Neural progenitor cell (in vitro differentiated cells): ENCODE results near the gene COL15A1. TPM values are rescaled to one million over a fixed set of nuclear protein-coding genes. Genes with fewer than 3 reads are reported as not detected.

Experiments used
- DNase-seq: peaks from one replicate; pipeline ENCODE4 v3.0.0-alpha.2; 2016; ENCODE audit warnings: low spot score
- H2AFZ ChIP-seq: fragments of 200-600 bp; sonication (generic); replicated peaks from 2 replicates; pipeline ENCODE4 v1.6.1; 2016; ENCODE audit warnings: antibody characterized with exemption
- H3F3A ChIP-seq: fragments of 200-600 bp; sonication (generic); 2 replicates; pipeline ENCODE4 v1.6.1; 2016; ENCODE audit warnings: antibody characterized with exemption, low read depth
- H3K27ac ChIP-seq: fragments of 200-600 bp; sonication (generic); 2 replicates; pipeline ENCODE4 v1.5.1; 2016; ENCODE audit warnings: mild to moderate bottlenecking
- H3K27me3 ChIP-seq: fragments of 200-600 bp; sonication (generic); 2 replicates; pipeline ENCODE4 v1.6.1; 2016; ENCODE audit warnings: mild to moderate bottlenecking, moderate library complexity
- H3K36me3 ChIP-seq: fragments of 200-600 bp; sonication (generic); 2 replicates; pipeline ENCODE4 v1.5.1; 2016
- H3K4me1 ChIP-seq: fragments of 200-600 bp; sonication (generic); 2 replicates; pipeline ENCODE4 v1.6.1; 2016; ENCODE audit warnings: mixed run types
- H3K4me2 ChIP-seq: fragments of 200-600 bp; sonication (generic); 2 replicates; pipeline ENCODE4 v1.6.1; 2016
- H3K4me3 ChIP-seq: fragments of 200-600 bp; sonication (generic); 2 replicates; pipeline ENCODE4 v1.5.1; 2016
- H3K79me2 ChIP-seq: fragments of 200-600 bp; sonication (generic); 2 replicates; pipeline ENCODE4 v1.6.1; 2016; ENCODE audit warnings: low read depth
- H3K9ac ChIP-seq: fragments of 200-600 bp; sonication (generic); 2 replicates; pipeline ENCODE4 v1.6.1; 2016
- H3K9me3 ChIP-seq: fragments of 200-600 bp; sonication (generic); 2 replicates; pipeline ENCODE4 v1.5.1; 2016; ENCODE audit warnings: low read depth
- H4K20me1 ChIP-seq: fragments of 200-600 bp; sonication (generic); 2 replicates; pipeline ENCODE4 v1.6.1; 2016; ENCODE audit warnings: low read depth
- H3K27ac Mint-ChIP-seq: 3 replicates; pipeline ENCODE4 v1.8.0; 2021; ENCODE audit warnings: mixed read lengths
- H3K27me3 Mint-ChIP-seq: 2 replicates; pipeline ENCODE4 v1.8.0; 2022; ENCODE audit warnings: low read depth, mild to moderate bottlenecking, inconsistent platforms, moderate library complexity, mixed read lengths; ENCODE audit not compliant: insufficient read depth
- H3K36me3 Mint-ChIP-seq: 3 replicates; pipeline ENCODE4 v1.8.0; 2021; ENCODE audit warnings: mixed read lengths
- H3K4me1 Mint-ChIP-seq: 3 replicates; pipeline ENCODE4 v1.8.0; 2021; ENCODE audit warnings: mixed read lengths
- H3K4me3 Mint-ChIP-seq: 3 replicates; pipeline ENCODE4 v1.8.0; 2021; ENCODE audit warnings: mild to moderate bottlenecking, moderate library complexity, mixed read lengths
- H3K9me3 Mint-ChIP-seq: 3 replicates; pipeline ENCODE4 v1.8.0; 2020; ENCODE audit warnings: mixed read lengths
- EZH2 ChIP-seq: fragments of 200-600 bp; sonication (generic); IDR thresholded peaks from 2 replicates; pipeline ENCODE4 v1.6.1; 2017; ENCODE audit warnings: antibody characterized with exemption, mild to moderate bottlenecking, moderate library complexity
- EZH2phosphoT487 ChIP-seq: fragments of 200-600 bp; sonication (generic); IDR thresholded peaks from 2 replicates; pipeline ENCODE4 v1.6.1; 2017; ENCODE audit warnings: antibody characterized with exemption
- total RNA-seq: library from RNA; depleted of rRNA; stranded (reverse); fragments of >200 nt; gene quantifications from 2 replicates; pipeline ENCODE4 v1.2.3, GENCODE V29; 2015; ENCODE audit warnings: low replicate concordance
- TF ChIP-seq, protein P1 (sequence below): fragments of 200-600 bp; sonication (generic); IDR thresholded peaks from 2 replicates; pipeline ENCODE4 v1.5.1; 2017; ENCODE audit warnings: antibody characterized with exemption, mild to moderate bottlenecking

The COL15A1 gene
- total RNA-seq, 1 donor from 2014 or later = 3.2 TPM

DNA sequence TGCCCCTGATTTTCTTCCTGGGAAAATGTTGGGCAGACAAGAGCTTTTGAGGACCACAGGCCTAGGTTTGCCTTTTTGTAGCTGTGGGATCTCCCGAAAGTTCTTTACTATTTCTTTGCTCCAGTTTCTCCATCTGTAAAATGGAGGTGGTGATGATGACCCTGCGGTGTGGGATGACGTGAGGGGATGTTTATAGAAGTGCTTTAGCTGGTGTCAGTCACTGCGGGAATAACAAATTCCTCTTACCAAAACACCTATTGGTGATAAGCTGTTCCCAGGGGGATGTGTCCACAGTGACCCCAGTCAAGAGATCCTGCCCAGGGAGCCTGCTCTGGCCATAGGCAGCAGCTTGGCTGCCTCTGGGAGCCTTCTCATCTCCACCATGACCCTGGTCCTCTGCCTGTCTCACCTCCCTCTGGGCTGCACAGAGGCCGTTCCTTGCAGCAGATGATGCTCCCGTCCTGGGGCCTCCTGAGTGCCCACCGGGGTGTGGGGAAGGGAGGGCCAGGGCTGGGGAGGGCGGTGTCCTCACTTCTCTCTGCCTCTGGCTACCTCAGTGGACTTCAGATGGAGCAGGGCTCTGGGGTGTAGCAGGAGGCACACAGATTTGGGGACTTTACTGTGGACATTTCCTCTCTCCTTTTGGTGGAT is 77.2 kb downstream of the COL15A1 start:
- Mint-ChIP-seq H3K9me3 (peaks cover 2% of the 10 kb centered on the region), H3K4me1 (no peaks in the 10 kb centered on the region), H3K36me3 (no peaks in the 10 kb centered on the region), H3K27ac (peak overlapping the region; percentile 64), H3K27me3 (peaks cover 2% of the 10 kb centered on the region), H3K4me3 (no peak overlapping the region)
- Histone ChIP-seq H3K9me3 (no peaks in the 10 kb centered on the region), H3K36me3 (no peaks in the 10 kb centered on the region), H3K27ac (no peak overlapping the region), H2AFZ (no peak overlapping the region), H3K9ac (no peak overlapping the region), H3K4me2 (no peak overlapping the region), H3K4me1 (no peaks in the 10 kb centered on the region), H4K20me1 (no peaks in the 10 kb centered on the region), H3K27me3 (no peaks in the 10 kb centered on the region), H3K79me2 (no peaks in the 10 kb centered on the region), H3K4me3 (no peak overlapping the region), H3F3A (no peaks in the 10 kb centered on the region)
- no peak for DNase-seq
- no peak for TF ChIP-seq EZH2phosphoT487
- TF ChIP-seq, protein P1, sequence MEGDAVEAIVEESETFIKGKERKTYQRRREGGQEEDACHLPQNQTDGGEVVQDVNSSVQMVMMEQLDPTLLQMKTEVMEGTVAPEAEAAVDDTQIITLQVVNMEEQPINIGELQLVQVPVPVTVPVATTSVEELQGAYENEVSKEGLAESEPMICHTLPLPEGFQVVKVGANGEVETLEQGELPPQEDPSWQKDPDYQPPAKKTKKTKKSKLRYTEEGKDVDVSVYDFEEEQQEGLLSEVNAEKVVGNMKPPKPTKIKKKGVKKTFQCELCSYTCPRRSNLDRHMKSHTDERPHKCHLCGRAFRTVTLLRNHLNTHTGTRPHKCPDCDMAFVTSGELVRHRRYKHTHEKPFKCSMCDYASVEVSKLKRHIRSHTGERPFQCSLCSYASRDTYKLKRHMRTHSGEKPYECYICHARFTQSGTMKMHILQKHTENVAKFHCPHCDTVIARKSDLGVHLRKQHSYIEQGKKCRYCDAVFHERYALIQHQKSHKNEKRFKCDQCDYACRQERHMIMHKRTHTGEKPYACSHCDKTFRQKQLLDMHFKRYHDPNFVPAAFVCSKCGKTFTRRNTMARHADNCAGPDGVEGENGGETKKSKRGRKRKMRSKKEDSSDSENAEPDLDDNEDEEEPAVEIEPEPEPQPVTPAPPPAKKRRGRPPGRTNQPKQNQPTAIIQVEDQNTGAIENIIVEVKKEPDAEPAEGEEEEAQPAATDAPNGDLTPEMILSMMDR = no peak
- TF ChIP-seq EZH2 = no peak

DNA sequence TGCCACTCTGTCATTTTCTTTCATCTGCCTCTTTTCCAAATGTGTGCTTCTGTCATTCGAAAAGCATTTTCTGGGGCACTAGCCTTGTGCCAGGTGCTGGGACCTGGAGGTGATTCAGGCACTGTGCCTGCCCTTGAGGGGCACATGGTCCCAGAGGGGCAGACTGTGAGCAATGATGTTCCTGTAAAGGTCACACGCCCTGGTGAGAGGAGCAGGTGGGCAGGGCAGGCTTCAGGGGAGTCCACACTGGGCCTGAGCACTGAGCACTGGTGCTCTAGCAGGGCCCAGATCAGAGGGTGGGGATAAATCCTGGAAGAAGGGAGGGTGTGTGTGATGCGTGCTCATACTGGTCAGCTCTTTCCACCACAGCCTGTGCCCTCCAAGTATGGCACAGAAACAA is 77.8 kb downstream of the COL15A1 start:
- Histone ChIP-seq H3F3A (no peaks in the 10 kb centered on the region), H3K27ac (no peak overlapping the region), H3K27me3 (no peaks in the 10 kb centered on the region), H4K20me1 (no peaks in the 10 kb centered on the region), H3K4me3 (no peak overlapping the region), H3K9ac (no peak overlapping the region), H3K79me2 (no peaks in the 10 kb centered on the region), H3K4me2 (no peak overlapping the region), H3K9me3 (no peaks in the 10 kb centered on the region), H3K36me3 (no peaks in the 10 kb centered on the region), H2AFZ (no peak overlapping the region), H3K4me1 (no peaks in the 10 kb centered on the region)
- no peak for TF ChIP-seq EZH2
- no peak for TF ChIP-seq EZH2phosphoT487
- TF ChIP-seq, protein P1 = no peak
- no peak for DNase-seq
- no peaks in the 10 kb centered on the region for H3K4me1 Mint-ChIP-seq
- peak overlapping the region; percentile 50 for H3K27ac Mint-ChIP-seq
- peaks cover 2% of the 10 kb centered on the region for H3K27me3 Mint-ChIP-seq
- H3K4me3 Mint-ChIP-seq = no peak overlapping the region
- H3K36me3 Mint-ChIP-seq = no peaks in the 10 kb centered on the region
- H3K9me3 Mint-ChIP-seq = peaks cover 2% of the 10 kb centered on the region

GRCh38 chr9:99023231-99023630 is 79.5 kb downstream of the COL15A1 start:
- H3K4me2 ChIP-seq = no peak overlapping the region
- H3K27me3 ChIP-seq = no peaks in the 10 kb centered on the region
- H3F3A ChIP-seq = no peaks in the 10 kb centered on the region
- H3K9me3 ChIP-seq = no peaks in the 10 kb centered on the region
- H3K4me1 ChIP-seq = no peaks in the 10 kb centered on the region
- Mint-ChIP-seq H3K27me3 (peaks cover 3% of the 10 kb centered on the region), H3K4me3 (no peak overlapping the region), H3K4me1 (no peaks in the 10 kb centered on the region), H3K9me3 (no peaks in the 10 kb centered on the region), H3K36me3 (no peaks in the 10 kb centered on the region), H3K27ac (peak overlapping the region; percentile 55)
- H4K20me1 ChIP-seq = no peaks in the 10 kb centered on the region
- DNase-seq = no peak
- H3K36me3 ChIP-seq = no peaks in the 10 kb centered on the region
- no peaks in the 10 kb centered on the region for H3K79me2 ChIP-seq
- no peak overlapping the region for H3K4me3 ChIP-seq
- no peak overlapping the region for H2AFZ ChIP-seq
- no peak overlapping the region for H3K27ac ChIP-seq
- TF ChIP-seq EZH2phosphoT487 = no peak
- TF ChIP-seq EZH2 = no peak
- TF ChIP-seq, protein P1 = no peak
- H3K9ac ChIP-seq = no peak overlapping the region
